GM12872 (cell line): ENCODE data around the gene HPS4.

Experiments
- CTCF ChIP-seq: IDR thresholded peaks from 3 replicates; pipeline ENCODE4 v1.5.1; 2011; ENCODE audit warnings: low read depth, mild to moderate bottlenecking, low read length, moderate library complexity; ENCODE audit not compliant: insufficient read depth

The HPS4 gene

GRCh38 chr22:26483043-26483438 lies 542 bp downstream of the HPS4 start:
- TF ChIP-seq CTCF, result no peak

GRCh38 chr22:26482161-26482560 lies 1.4 kb downstream of the HPS4 start:
- TF ChIP-seq CTCF, result no peak

GRCh38 chr22:26481694-26482093 lies 1.9 kb downstream of the HPS4 start:
- TF ChIP-seq CTCF, result no peak

GRCh38 chr22:26481112-26481693 lies 2.4 kb downstream of the HPS4 start:
- no peak for TF ChIP-seq CTCF

GRCh38 chr22:26480611-26480932 lies 3.0 kb downstream of the HPS4 start:
- TF ChIP-seq CTCF, result no peak

GRCh38 chr22:26479792-26480610 lies 3.6 kb downstream of the HPS4 start:
- TF ChIP-seq CTCF, result no peak; the same call in 2 of the 3 replicates

- TF ChIP-seq CTCF, result 0 out of 3 replicates have a peak, but pooled peaks have one; percentile 15
Measured at GRCh38 chr22:26479043-26479791, 4.4 kb downstream of the HPS4 start.
